ENCODE data around the gene DAB2IP. TPM values are rescaled to one million over a fixed set of nuclear protein-coding genes. Genes with fewer than 3 reads are reported as not detected.

The DAB2IP gene
- total RNA-seq, 1 donor from 2014 or later: 81.6 TPM

- H3K4me1 ChIP-seq: peaks cover 14% of the 10 kb centered on the region
- no peaks in the 10 kb centered on the region for H3K9me3 ChIP-seq
- no peaks in the 10 kb centered on the region for H3K36me3 ChIP-seq
- TF ChIP-seq CTCF (IDR thresholded peaks at IDR 0.05): no peak
- no peak for DNase-seq
- no peak overlapping the region for H3K4me3 ChIP-seq
- no peaks in the 10 kb centered on the region for H3K27me3 ChIP-seq
- H3K27ac ChIP-seq: no peak overlapping the region
- intact Hi-C loops (cut with DNase I): no loop called here
- no peak for ATAC-seq
Measured at GRCh38 chr9:121709798-121710197, 58.4 kb downstream of the DAB2IP start.

- no peak overlapping the region for H3K4me3 ChIP-seq
- ATAC-seq: no peak
- peaks cover 24% of the 10 kb centered on the region for H3K4me1 ChIP-seq
- H3K27ac ChIP-seq: no peak overlapping the region
- no peak for DNase-seq
- no peaks in the 10 kb centered on the region for H3K27me3 ChIP-seq
- intact Hi-C loops (cut with DNase I): no loop called here
- no peaks in the 10 kb centered on the region for H3K36me3 ChIP-seq
- no peak for TF ChIP-seq CTCF (IDR thresholded peaks at IDR 0.05)
- no peaks in the 10 kb centered on the region for H3K9me3 ChIP-seq
Measured at GRCh38 chr9:121711281-121711680, 59.8 kb downstream of the DAB2IP start.

GRCh38 chr9:121711797-121712196 is 60.4 kb downstream of the DAB2IP start:
- Histone ChIP-seq H3K4me1 (peaks cover 24% of the 10 kb centered on the region), H3K27me3 (no peaks in the 10 kb centered on the region), H3K27ac (no peak overlapping the region), H3K9me3 (no peaks in the 10 kb centered on the region), H3K36me3 (no peaks in the 10 kb centered on the region), H3K4me3 (no peak overlapping the region)
- intact Hi-C loops (cut with DNase I): no loop called here
- ATAC-seq: no peak
- no peak for TF ChIP-seq CTCF (IDR thresholded peaks at IDR 0.05)
- no peak for DNase-seq

GRCh38 chr9:121713400-121714070 is 62.1 kb downstream of the DAB2IP start:
- ATAC-seq (no peak), DNase-seq (no peak)
- no peak overlapping the region for H3K4me3 ChIP-seq
- H3K27me3 ChIP-seq: no peaks in the 10 kb centered on the region
- no peaks in the 10 kb centered on the region for H3K36me3 ChIP-seq
- peaks cover 24% of the 10 kb centered on the region for H3K4me1 ChIP-seq
- no peaks in the 10 kb centered on the region for H3K9me3 ChIP-seq
- no peak for TF ChIP-seq CTCF (IDR thresholded peaks at IDR 0.05)
- intact Hi-C loops (cut with DNase I): no loop called here
- no peak overlapping the region for H3K27ac ChIP-seq

- Histone ChIP-seq H3K27ac (no peak overlapping the region), H3K36me3 (no peaks in the 10 kb centered on the region), H3K4me3 (no peak overlapping the region), H3K4me1 (peaks cover 24% of the 10 kb centered on the region), H3K27me3 (no peaks in the 10 kb centered on the region), H3K9me3 (no peaks in the 10 kb centered on the region)
- DNase-seq (no peak), ATAC-seq (no peak)
- intact Hi-C loops (cut with DNase I): no loop called here
- no peak for TF ChIP-seq CTCF (IDR thresholded peaks at IDR 0.05)
Measured at GRCh38 chr9:121714075-121714705, 62.8 kb downstream of the DAB2IP start.
